ENCODE results near the gene ADH1C.

ADH1C gene

DNA sequence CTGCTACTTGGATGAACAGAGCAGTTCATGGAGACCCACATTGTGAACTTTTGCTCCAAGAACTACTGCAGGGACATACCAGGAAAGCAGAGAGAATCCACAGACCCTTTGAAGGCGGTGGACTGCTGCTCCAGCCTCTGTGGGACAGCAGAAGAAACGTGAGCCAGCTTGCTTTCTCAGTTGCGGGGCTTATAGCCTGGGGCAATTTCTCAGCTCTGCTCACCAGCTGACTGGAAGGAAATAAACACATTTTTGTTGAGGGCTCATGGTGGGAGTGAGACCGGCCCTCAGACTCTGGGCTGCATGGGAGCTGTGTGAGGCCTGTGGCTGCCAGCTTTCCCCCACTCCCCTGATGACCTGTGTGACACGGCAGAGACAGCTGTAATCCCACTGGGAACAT, 59.2 kb downstream of the ADH1C start:
- no peak for DNase-seq

- DNase-seq, result no peak
Measured at GRCh38 chr4:99290848-99291786, 61.4 kb downstream of the ADH1C start, which contains the start of gene ADH1A. TSS of gene ADH1A (minus strand) at chr4:99290985. CDS start at chr4:99290914, 71 bp downstream.

Measured in activated CD8-positive, alpha-beta memory T cell treated with anti-CD3 and anti-CD28 coated beads for 24 hours (primary cell).